Measurements from ENCODE around the gene SYN1.
"Not testable (repeated sequence)": the region's sequence is repeated elsewhere in the genome, so short reads cannot be mapped to it uniquely, and the experiment has no call there.

SYN1 gene

GRCh38 chrX:47619486-47620302 is at the start of gene SYN1:
TSS of gene SYN1 (minus strand) at chrX:47619857. CDS start at chrX:47619728, 129 bp downstream.
- DNase-seq (ENCODE audit: low spot score), result peak; percentile 91

GRCh38 chrX:47665797-47666196 is 46.1 kb upstream of the SYN1 start:
- DNase-seq (ENCODE audit: low spot score), result not testable (repeated sequence)

GRCh38 chrX:47664737-47665136 is 45.1 kb upstream of the SYN1 start:
- no peak for DNase-seq (ENCODE audit: low spot score)

GRCh38 chrX:47662144-47662657 is 42.5 kb upstream of the SYN1 start:
- no peak for DNase-seq (ENCODE audit: low spot score)

DNA sequence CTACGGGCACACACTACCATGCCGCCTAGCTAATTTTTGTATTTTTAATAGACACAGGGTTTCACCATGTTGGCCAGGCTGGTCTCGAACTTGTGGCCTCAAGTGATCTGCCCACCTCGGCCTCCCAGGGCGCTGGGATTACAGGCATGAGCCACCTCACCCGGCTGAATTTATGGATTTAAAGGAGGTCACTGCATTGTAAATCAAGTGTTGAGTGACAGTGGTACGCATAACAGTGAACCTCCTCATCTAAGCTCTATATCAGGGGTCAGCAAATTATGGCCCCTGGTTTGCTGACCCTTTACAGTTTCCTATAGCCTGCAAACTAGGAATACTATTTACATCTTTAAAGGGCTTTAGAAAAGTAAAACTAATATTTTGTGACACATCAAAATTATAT is 41.9 kb upstream of the SYN1 start:
- no peak for DNase-seq (ENCODE audit: low spot score)

DNA sequence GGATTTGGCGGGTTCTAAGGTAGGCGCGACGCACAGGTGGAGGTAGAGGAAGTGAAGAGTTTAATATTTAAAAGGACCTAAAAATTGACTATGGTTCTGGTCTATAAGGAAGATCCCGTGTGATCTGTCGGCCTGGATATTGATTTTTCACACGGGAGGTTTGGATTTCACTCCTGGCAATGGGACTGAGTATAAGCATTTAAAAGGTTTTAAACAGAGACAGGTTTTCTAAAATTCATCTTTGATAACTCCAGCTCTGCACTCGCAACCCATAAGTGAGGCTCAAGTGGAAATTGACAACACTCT is 39.7 kb upstream of the SYN1 start:
- no peak for DNase-seq (ENCODE audit: low spot score)

GRCh38 chrX:47658684-47659420 is 39.2 kb upstream of the SYN1 start, which contains the start of gene UXT:
TSS of gene UXT (minus strand) at chrX:47659180. CDS start at chrX:47658927, 253 bp downstream.
- peak; percentile 81 for DNase-seq (ENCODE audit: low spot score)

DNA sequence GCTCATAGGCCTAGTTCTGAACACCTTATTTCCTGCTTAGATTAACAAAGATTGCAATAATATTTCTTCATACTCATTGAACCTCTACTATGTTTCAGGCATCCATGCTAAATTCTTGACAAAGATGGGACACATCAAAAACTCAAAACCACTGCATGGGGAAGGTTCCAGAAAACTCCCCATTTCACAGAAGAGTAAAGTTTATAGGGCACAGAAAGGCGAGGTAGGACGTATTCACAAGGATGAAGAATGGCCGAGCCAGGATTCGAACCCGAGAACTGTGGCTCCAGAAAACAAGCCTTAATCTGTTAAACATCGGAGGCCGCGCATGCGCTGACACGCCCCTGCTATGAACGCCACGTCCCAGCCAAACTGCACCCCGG is 38.6 kb upstream of the SYN1 start:
- DNase-seq (ENCODE audit: low spot score), result no peak

DNA sequence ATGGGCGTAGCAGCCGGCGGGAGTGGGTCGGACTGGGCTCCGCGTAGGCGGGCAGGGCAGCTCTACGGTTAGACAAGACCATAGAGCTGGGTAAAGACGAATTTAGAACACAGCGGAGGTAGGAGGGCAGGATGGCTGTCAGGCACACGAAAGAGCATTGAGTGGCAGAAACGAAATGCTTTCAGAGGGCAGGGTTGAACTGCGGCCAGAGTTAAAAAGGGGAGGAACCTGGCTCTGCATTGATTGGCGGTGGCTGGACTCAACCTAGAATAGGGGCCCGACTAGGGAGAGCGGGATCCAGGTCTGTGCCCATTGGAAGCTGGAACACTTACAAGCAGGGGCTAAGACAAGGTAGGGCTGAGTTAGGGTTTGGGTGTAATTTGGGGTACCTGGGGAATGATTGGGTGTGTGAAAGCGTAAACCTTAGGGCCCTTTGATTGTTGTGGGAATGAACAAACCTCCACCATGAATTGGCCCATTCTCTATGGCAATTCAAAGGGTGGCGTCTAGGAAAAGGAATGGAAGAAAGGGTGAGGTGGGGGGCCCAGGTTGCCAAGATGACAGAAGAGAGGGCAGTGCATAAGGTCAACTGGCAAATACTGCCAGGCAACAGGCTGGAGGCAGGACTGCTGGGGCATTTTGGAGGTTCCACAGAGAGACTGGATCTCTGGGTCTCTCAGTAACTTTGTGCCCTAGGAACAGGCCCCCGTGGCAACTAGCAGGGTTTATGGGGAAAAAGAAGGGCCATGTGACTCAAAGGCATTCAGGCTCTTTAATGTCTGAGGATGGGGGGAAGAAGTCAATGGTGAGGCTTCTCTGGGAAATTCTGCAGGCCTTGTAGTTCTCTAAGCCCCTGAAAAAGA is 31.6 kb upstream of the SYN1 start:
- DNase-seq (ENCODE audit: low spot score), result no peak

- peak; percentile 83 for DNase-seq (ENCODE audit: low spot score)
Measured at GRCh38 chrX:47650164-47651042, 30.7 kb upstream of the SYN1 start, which contains the start of gene ELK1. TSS of gene ELK1 (minus strand) at chrX:47650563. CDS start at chrX:47641441, 9,122 bp downstream.

- no peak for DNase-seq (ENCODE audit: low spot score)
Measured at GRCh38 chrX:47649781-47650163, 30.1 kb upstream of the SYN1 start.

DNA sequence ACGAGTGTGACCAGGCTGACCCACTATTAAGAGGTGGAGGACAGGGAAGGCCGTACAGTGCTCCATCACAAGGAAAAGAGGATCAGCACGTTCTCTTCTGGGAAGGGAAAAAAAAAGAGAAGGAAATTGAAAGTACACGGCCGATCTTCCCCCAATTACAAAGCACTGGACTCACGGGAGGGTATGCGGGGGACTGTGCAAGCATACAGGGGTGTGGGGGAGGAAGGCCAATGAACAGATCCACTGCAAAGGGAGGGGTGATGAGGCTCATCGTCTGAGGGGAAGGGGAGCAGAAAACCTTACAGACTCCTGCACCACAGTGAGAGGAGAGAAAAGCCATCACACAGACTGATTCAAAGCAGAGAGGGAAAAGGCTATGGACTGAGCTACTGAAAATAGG is 29.6 kb upstream of the SYN1 start:
- DNase-seq (ENCODE audit: low spot score), result no peak

DNA sequence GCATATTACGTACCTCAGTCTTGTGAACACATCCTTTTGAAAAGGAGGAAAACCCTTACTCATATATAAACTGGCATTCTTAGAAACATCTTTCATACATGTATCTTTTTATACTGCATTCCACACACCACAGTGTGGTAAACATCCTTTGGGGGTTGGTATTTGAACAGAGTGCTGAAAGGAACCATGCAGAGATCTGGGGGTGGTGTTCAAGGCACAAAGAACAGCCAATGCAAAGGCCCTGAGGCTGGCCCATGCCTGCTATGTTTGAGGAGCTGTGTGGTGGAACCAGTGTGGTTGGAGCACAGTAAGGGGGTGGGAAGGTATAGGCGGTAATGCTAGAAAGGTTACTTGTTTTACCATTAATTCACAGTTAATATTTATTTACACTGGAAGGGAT is 28.7 kb upstream of the SYN1 start:
- no peak for DNase-seq (ENCODE audit: low spot score)

DNA sequence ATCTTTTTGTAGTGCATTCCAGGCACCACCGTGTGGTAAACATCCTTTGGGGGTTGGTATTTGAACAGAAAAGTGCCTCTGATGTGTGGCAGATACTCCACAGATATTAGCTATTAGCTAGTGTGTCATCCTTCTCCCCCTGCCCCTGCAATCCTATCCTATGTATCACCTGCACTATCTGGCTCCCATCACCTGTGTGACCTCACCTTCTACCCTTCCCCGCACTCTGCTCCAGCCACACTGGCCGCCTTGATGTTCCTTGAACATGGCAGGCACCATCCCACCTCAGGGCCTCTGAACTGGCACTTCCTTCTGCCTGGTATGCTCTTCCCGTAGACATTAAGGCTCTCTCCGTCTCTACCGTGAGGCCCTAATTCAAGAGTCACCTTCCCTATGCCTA is 27.0 kb upstream of the SYN1 start:
- DNase-seq (ENCODE audit: low spot score), result no peak

DNA sequence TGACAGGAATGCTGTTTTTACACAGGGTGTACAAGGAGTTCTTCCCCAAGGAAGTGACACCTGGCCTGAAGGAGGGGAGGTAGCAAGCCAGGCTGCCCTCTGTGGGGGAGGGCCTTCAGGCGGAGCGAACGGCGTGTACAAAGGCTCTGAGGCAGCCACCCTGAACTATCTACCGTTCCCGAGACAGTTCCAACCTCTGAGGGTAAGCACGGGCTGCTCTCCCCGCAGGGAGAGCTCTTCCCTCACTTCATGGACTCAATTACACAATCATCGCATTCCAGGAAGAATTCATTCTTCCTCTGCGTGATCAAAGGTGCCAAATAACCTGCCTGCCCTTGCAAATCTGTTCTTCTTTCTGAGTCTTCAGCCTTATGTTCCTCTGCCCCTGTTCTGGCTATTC is 25.9 kb upstream of the SYN1 start:
- no peak for DNase-seq (ENCODE audit: low spot score)

GRCh38 chrX:47644557-47645091 is 25.0 kb upstream of the SYN1 start:
- no peak for DNase-seq (ENCODE audit: low spot score)

GRCh38 chrX:47643926-47644325 is 24.3 kb upstream of the SYN1 start:
- no peak for DNase-seq (ENCODE audit: low spot score)

- no peak for DNase-seq (ENCODE audit: low spot score)
Measured at GRCh38 chrX:47638816-47639215, 19.2 kb upstream of the SYN1 start.

GRCh38 chrX:47637546-47638195 is 18.0 kb upstream of the SYN1 start:
- peak; percentile 73 for DNase-seq (ENCODE audit: low spot score)

DNA sequence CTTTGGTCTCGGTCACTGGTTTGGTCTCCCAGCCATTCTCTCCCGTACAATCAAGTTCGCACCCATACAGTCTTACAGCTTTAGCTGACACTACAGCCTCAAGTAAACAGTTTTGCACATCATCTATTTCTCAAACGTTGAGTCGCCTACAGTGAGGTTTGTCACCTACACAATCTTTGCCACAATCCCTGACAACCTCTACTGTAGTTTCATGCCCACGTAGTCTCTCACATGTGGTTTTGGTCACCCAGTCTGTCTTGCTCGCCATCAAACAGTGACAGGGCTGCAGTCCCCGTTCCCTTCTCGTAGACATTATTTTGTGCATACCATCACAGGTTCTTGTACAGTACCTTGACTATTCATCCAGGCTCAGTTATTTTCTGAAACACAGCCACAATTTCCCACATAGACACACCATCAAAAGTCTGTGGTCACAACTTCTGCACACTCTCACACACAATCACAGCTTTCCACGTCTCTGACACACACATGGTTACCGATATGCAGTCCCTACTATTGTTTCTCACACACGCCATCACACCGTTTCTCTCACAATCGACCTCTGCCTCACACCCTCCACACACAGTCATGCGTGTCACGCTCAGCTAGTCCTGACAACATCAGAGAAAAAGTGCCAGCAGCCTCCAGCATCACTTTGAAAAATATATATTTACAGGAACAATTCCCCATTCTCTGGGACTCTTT is 15.4 kb upstream of the SYN1 start:
- no peak for DNase-seq (ENCODE audit: low spot score)
